ENCODE data around the gene TLR3.
"Not testable (repeated sequence)": the region's sequence is repeated elsewhere in the genome, so short reads cannot be mapped to it uniquely, and the experiment has no call there.

The TLR3 gene

DNA sequence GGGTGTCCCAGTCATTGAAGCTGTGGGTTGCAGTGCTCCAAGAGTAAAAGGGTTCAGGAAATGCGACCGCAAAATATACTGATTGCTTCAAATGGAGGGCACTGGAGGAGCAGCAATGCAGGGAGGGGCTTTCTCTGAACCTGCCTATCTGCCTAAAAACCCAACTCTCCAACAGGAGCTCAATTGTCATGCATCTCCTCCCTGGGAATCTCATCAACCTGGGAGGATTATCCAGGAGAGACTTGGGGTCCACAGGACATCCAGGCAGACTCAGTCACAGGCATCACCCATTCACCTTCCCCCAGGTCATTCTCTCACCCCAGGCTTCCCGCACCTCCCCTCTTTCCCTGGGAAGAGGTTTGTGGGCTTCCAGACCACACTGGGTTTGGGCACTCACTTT is 38.2 kb upstream of the TLR3 start:
- Histone ChIP-seq H3K27me3 (ENCODE audit: control insufficient read depth, insufficient read depth, low read length) (no peaks in the 10 kb centered on the region), H3K4me1 (ENCODE audit: control insufficient read depth, insufficient read depth, low read length) (peaks cover 39% of the 10 kb centered on the region), H3K36me3 (ENCODE audit: control insufficient read depth, insufficient read depth, low read length) (no peaks in the 10 kb centered on the region), H3K27ac (ENCODE audit: low read depth, low read length) (peak overlapping the region; percentile 91), H3K9ac (ENCODE audit: low read length) (no peak overlapping the region), H3K4me3 (ENCODE audit: low read length) (no peak overlapping the region)

- H3K4me1 ChIP-seq (ENCODE audit: control insufficient read depth, insufficient read depth, low read length), result peaks cover 31% of the 10 kb centered on the region
- H3K27ac ChIP-seq (ENCODE audit: low read depth, low read length), result peak overlapping the region; percentile 10
- H3K27me3 ChIP-seq (ENCODE audit: control insufficient read depth, insufficient read depth, low read length), result no peaks in the 10 kb centered on the region
- H3K4me3 ChIP-seq (ENCODE audit: low read length), result no peak overlapping the region
- H3K36me3 ChIP-seq (ENCODE audit: control insufficient read depth, insufficient read depth, low read length), result no peaks in the 10 kb centered on the region
- H3K9ac ChIP-seq (ENCODE audit: low read length), result no peak overlapping the region
Observed at GRCh38 chr4:186032259-186032658, 36.7 kb upstream of the TLR3 start.

DNA sequence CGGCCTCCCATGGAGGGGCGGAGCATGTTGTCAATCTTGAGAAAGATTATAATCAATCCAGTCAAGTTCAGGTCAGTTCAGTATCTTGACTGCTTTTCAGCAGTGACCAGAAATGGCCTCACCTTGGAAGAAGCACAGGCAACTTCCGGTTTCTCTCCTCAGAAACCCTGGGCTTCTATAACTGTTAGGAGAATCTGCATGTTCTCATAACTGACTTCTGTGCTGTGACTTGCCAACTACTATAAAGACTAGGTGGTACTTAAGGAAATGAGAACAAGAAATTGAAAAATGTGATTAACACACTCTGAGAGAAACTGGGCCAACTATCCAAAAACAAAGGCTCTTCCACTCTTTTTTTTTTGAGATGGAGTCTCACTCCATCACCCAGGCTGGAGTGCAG is 35.9 kb upstream of the TLR3 start:
- Histone ChIP-seq H3K4me3 (ENCODE audit: low read length) (no peak overlapping the region), H3K4me1 (ENCODE audit: control insufficient read depth, insufficient read depth, low read length) (peaks cover 31% of the 10 kb centered on the region), H3K27me3 (ENCODE audit: control insufficient read depth, insufficient read depth, low read length) (no peaks in the 10 kb centered on the region), H3K9ac (ENCODE audit: low read length) (no peak overlapping the region), H3K27ac (ENCODE audit: low read depth, low read length) (no peak overlapping the region), H3K36me3 (ENCODE audit: control insufficient read depth, insufficient read depth, low read length) (no peaks in the 10 kb centered on the region)

GRCh38 chr4:186034613-186035012 is 34.3 kb upstream of the TLR3 start:
- H3K4me3 ChIP-seq (ENCODE audit: low read length); H3K27me3 ChIP-seq (ENCODE audit: control insufficient read depth, insufficient read depth, low read length); H3K27ac ChIP-seq (ENCODE audit: low read depth, low read length); H3K36me3 ChIP-seq (ENCODE audit: control insufficient read depth, insufficient read depth, low read length); H3K9ac ChIP-seq (ENCODE audit: low read length): not testable (repeated sequence)
- peaks cover 37% of the 10 kb centered on the region for H3K4me1 ChIP-seq (ENCODE audit: control insufficient read depth, insufficient read depth, low read length)

- H3K36me3 ChIP-seq (ENCODE audit: control insufficient read depth, insufficient read depth, low read length), result no peaks in the 10 kb centered on the region
- no peak overlapping the region for H3K27ac ChIP-seq (ENCODE audit: low read depth, low read length)
- peaks cover 17% of the 10 kb centered on the region for H3K4me1 ChIP-seq (ENCODE audit: control insufficient read depth, insufficient read depth, low read length)
- H3K9ac ChIP-seq (ENCODE audit: low read length), result no peak overlapping the region
- H3K27me3 ChIP-seq (ENCODE audit: control insufficient read depth, insufficient read depth, low read length), result no peaks in the 10 kb centered on the region
- H3K4me3 ChIP-seq (ENCODE audit: low read length), result no peak overlapping the region
Observed at GRCh38 chr4:186036976-186037581, 31.9 kb upstream of the TLR3 start.

GRCh38 chr4:186037692-186038658 is 31.0 kb upstream of the TLR3 start:
- Histone ChIP-seq H3K27me3 (ENCODE audit: control insufficient read depth, insufficient read depth, low read length) (no peaks in the 10 kb centered on the region), H3K36me3 (ENCODE audit: control insufficient read depth, insufficient read depth, low read length) (no peaks in the 10 kb centered on the region), H3K4me3 (ENCODE audit: low read length) (no peak overlapping the region), H3K27ac (ENCODE audit: low read depth, low read length) (peak overlapping the region; percentile 61), H3K4me1 (ENCODE audit: control insufficient read depth, insufficient read depth, low read length) (peaks cover 13% of the 10 kb centered on the region), H3K9ac (ENCODE audit: low read length) (no peak overlapping the region)

GRCh38 chr4:186039697-186040096 is 29.3 kb upstream of the TLR3 start:
- Histone ChIP-seq H3K36me3 (ENCODE audit: control insufficient read depth, insufficient read depth, low read length) (no peaks in the 10 kb centered on the region), H3K4me1 (ENCODE audit: control insufficient read depth, insufficient read depth, low read length) (peaks cover 13% of the 10 kb centered on the region), H3K27ac (ENCODE audit: low read depth, low read length) (peak overlapping the region; percentile 75), H3K4me3 (ENCODE audit: low read length) (peak overlapping the region; percentile 21), H3K27me3 (ENCODE audit: control insufficient read depth, insufficient read depth, low read length) (no peaks in the 10 kb centered on the region), H3K9ac (ENCODE audit: low read length) (no peak overlapping the region)

DNA sequence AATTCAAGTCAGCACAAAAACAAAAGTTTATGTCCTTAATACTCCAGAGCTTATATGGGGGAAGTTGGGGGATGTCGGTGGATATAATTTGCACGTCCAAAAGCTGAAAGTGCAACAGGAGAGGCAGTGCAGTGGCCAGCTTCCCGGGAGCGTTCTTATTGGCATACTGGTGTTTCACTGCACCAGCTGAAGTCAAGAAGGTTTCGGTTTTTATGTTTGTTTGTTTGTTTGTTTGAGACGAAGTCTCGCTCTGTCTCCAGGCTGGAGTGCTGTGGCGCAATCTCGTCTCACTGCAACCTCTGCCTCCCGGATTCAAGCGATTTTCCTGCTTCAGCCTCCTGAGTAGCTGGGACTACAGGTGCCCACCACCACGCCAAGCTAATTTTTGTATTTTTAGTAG is 28.6 kb upstream of the TLR3 start:
- Histone ChIP-seq H3K27me3 (ENCODE audit: control insufficient read depth, insufficient read depth, low read length) (no peaks in the 10 kb centered on the region), H3K27ac (ENCODE audit: low read depth, low read length) (peak overlapping the region; percentile 27), H3K4me1 (ENCODE audit: control insufficient read depth, insufficient read depth, low read length) (peaks cover 13% of the 10 kb centered on the region), H3K4me3 (ENCODE audit: low read length) (peak overlapping the region; percentile 21), H3K36me3 (ENCODE audit: control insufficient read depth, insufficient read depth, low read length) (no peaks in the 10 kb centered on the region), H3K9ac (ENCODE audit: low read length) (no peak overlapping the region)

- not testable (repeated sequence) for H3K36me3 ChIP-seq (ENCODE audit: control insufficient read depth, insufficient read depth, low read length); H3K4me3 ChIP-seq (ENCODE audit: low read length); H3K9ac ChIP-seq (ENCODE audit: low read length); H3K27me3 ChIP-seq (ENCODE audit: control insufficient read depth, insufficient read depth, low read length); H3K4me1 ChIP-seq (ENCODE audit: control insufficient read depth, insufficient read depth, low read length); H3K27ac ChIP-seq (ENCODE audit: low read depth, low read length)
Observed at GRCh38 chr4:186047501-186047900, 21.5 kb upstream of the TLR3 start.

GRCh38 chr4:186050135-186050534 is 18.8 kb upstream of the TLR3 start:
- not testable (repeated sequence) for H3K27ac ChIP-seq (ENCODE audit: low read depth, low read length); H3K36me3 ChIP-seq (ENCODE audit: control insufficient read depth, insufficient read depth, low read length); H3K9ac ChIP-seq (ENCODE audit: low read length); H3K27me3 ChIP-seq (ENCODE audit: control insufficient read depth, insufficient read depth, low read length); H3K4me1 ChIP-seq (ENCODE audit: control insufficient read depth, insufficient read depth, low read length); H3K4me3 ChIP-seq (ENCODE audit: low read length)

GRCh38 chr4:186051096-186051495 is 17.9 kb upstream of the TLR3 start:
- Histone ChIP-seq H3K4me1 (ENCODE audit: control insufficient read depth, insufficient read depth, low read length) (no peaks in the 10 kb centered on the region), H3K9ac (ENCODE audit: low read length) (no peak overlapping the region), H3K36me3 (ENCODE audit: control insufficient read depth, insufficient read depth, low read length) (no peaks in the 10 kb centered on the region), H3K27me3 (ENCODE audit: control insufficient read depth, insufficient read depth, low read length) (no peaks in the 10 kb centered on the region), H3K4me3 (ENCODE audit: low read length) (no peak overlapping the region), H3K27ac (ENCODE audit: low read depth, low read length) (no peak overlapping the region)

GRCh38 chr4:186058253-186058979 is 10.5 kb upstream of the TLR3 start:
- H3K4me3 ChIP-seq (ENCODE audit: low read length), result no peak overlapping the region
- H3K4me1 ChIP-seq (ENCODE audit: control insufficient read depth, insufficient read depth, low read length), result no peaks in the 10 kb centered on the region
- no peak overlapping the region for H3K9ac ChIP-seq (ENCODE audit: low read length)
- no peaks in the 10 kb centered on the region for H3K27me3 ChIP-seq (ENCODE audit: control insufficient read depth, insufficient read depth, low read length)
- H3K27ac ChIP-seq (ENCODE audit: low read depth, low read length), result no peak overlapping the region
- H3K36me3 ChIP-seq (ENCODE audit: control insufficient read depth, insufficient read depth, low read length), result no peaks in the 10 kb centered on the region
